IMR-90 (cell line): ENCODE measurements around the gene CD3E. TPM values are rescaled to one million over a fixed set of nuclear protein-coding genes. Genes with fewer than 3 reads are reported as not detected.

Experiments
- ATAC-seq: fragments of 200-7000 bp; cut with Tn5 transposase; 2 replicates; pipeline ENCODE4 v1.9.1; 2020; ENCODE audit warnings: low read depth, mild to moderate bottlenecking, moderate library complexity
- BruUV-seq: library from RNA; stranded (reverse); fragments of 400-500 nt; replicated peaks from 2 replicates; lab custom pipeline; 2021; lab: Mats Ljungman, UMichigan
- CTCF ChIA-PET: fragments of 300-600 bp; formaldehyde crosslinking; extraction: SDS; loops from one replicate; lab custom pipeline; 2021; ENCODE audit warnings: antibody characterized with exemption; lab: Yijun Ruan, JAX
- POLR2A ChIA-PET: fragments of 300-600 bp; sonication (Branson Sonifier 250); formaldehyde crosslinking; loops from one replicate; lab custom pipeline; 2022; ENCODE audit warnings: antibody characterized with exemption; ENCODE audit not compliant: unreplicated experiment; lab: Charles Lee
- DNase-seq: peaks from one replicate; pipeline ENCODE4 v3.0.0; 2013
- H2AFZ ChIP-seq: replicated peaks from 2 replicates; pipeline ENCODE3; 2013; ENCODE audit warnings: low read length, mild to moderate bottlenecking; ENCODE audit not compliant: poor library complexity
- H2AK5ac ChIP-seq: 2 replicates; pipeline ENCODE4 v1.6.1; 2013; ENCODE audit warnings: low read depth, low read length, inconsistent platforms
- H2AK9ac ChIP-seq: replicated peaks from 2 replicates; pipeline ENCODE3; 2013; ENCODE audit warnings: mild to moderate bottlenecking, low read depth, low read length, moderate library complexity; ENCODE audit not compliant: poor library complexity
- H2BK120ac ChIP-seq: 2 replicates; pipeline ENCODE4 v1.6.1; 2013; ENCODE audit warnings: low read depth, low read length, inconsistent platforms
- H2BK15ac ChIP-seq: 3 replicates; pipeline ENCODE4 v1.6.1; 2013; ENCODE audit warnings: low read depth, low read length, inconsistent platforms
- H2BK20ac ChIP-seq: 2 replicates; pipeline ENCODE4 v1.6.1; 2013; ENCODE audit warnings: low read depth, mild to moderate bottlenecking, inconsistent platforms, low read length, moderate library complexity
- H2BK5ac ChIP-seq: 2 replicates; pipeline ENCODE4 v1.6.1; 2013; ENCODE audit warnings: mild to moderate bottlenecking, low read depth, low read length, inconsistent platforms; ENCODE audit not compliant: poor library complexity, severe bottlenecking
- H3K14ac ChIP-seq: replicated peaks from 2 replicates; pipeline ENCODE4 v1.6.1; 2013; ENCODE audit warnings: low read depth, low read length, inconsistent platforms
- H3K18ac ChIP-seq: 2 replicates; pipeline ENCODE4 v1.6.1; 2013; ENCODE audit warnings: low read depth, low read length, control low read depth
- H3K23ac ChIP-seq: 2 replicates; pipeline ENCODE4 v1.6.1; 2013; ENCODE audit warnings: low read depth, low read length, inconsistent platforms
- H3K27ac ChIP-seq: 2 replicates; pipeline ENCODE4 v1.5.1; 2013; ENCODE audit warnings: mild to moderate bottlenecking, control low read depth, low read length; ENCODE audit not compliant: insufficient read depth
- H3K27me3 ChIP-seq: 2 replicates; pipeline ENCODE4 v1.6.1; 2013; ENCODE audit warnings: low read length; ENCODE audit not compliant: control insufficient read depth, insufficient read depth
- H3K36me3 ChIP-seq: 2 replicates; pipeline ENCODE4 v1.6.1; 2013; ENCODE audit warnings: low read length, mixed read lengths; ENCODE audit not compliant: control insufficient read depth, insufficient read depth
- H3K4ac ChIP-seq: 2 replicates; pipeline ENCODE4 v1.6.1; 2013; ENCODE audit warnings: low read depth, low read length, inconsistent platforms
- H3K4me1 ChIP-seq: 2 replicates; pipeline ENCODE4 v1.6.1; 2013; ENCODE audit warnings: low read length, mixed read lengths; ENCODE audit not compliant: control insufficient read depth, insufficient read depth
- H3K4me2 ChIP-seq: 2 replicates; pipeline ENCODE4 v1.6.1; 2013; ENCODE audit warnings: low read depth, mild to moderate bottlenecking, control low read depth, low read length, moderate library complexity
- H3K4me3 ChIP-seq: 2 replicates; pipeline ENCODE4 v1.5.1; 2013; ENCODE audit warnings: low read depth, mild to moderate bottlenecking, control low read depth, low read length, moderate library complexity; ENCODE audit not compliant: insufficient read depth
- H3K56ac ChIP-seq: 2 replicates; pipeline ENCODE4 v1.6.1; 2013; ENCODE audit warnings: low read length, inconsistent platforms; ENCODE audit not compliant: insufficient read depth; ENCODE audit errors: extremely low read depth
- H3K79me1 ChIP-seq, 2 experiments: 2 replicates each; pipeline ENCODE4 v1.6.1; 2013; ENCODE audit warnings: low read length in 2 of 2, inconsistent platforms in 1 of 2, low read depth in 1 of 2
- H3K9ac ChIP-seq: 2 replicates; pipeline ENCODE4 v1.6.1; 2013; ENCODE audit warnings: low read depth, low read length, control low read depth
- H3K9me1 ChIP-seq: 2 replicates; pipeline ENCODE4 v1.6.1; 2013; ENCODE audit warnings: low read length, inconsistent platforms; ENCODE audit not compliant: insufficient read depth
- H3K9me3 ChIP-seq: 2 replicates; pipeline ENCODE4 v1.6.1; 2013; ENCODE audit warnings: low read length; ENCODE audit not compliant: control insufficient read depth, insufficient read depth
- H4K20me1 ChIP-seq: 2 replicates; pipeline ENCODE4 v1.6.1; 2013; ENCODE audit warnings: low read length, inconsistent platforms; ENCODE audit not compliant: insufficient read depth
- H4K5ac ChIP-seq: 2 replicates; pipeline ENCODE4 v1.6.1; 2013; ENCODE audit warnings: mild to moderate bottlenecking, low read depth, low read length, control low read depth
- H4K8ac ChIP-seq, 2 experiments: 2 replicates each; pipeline ENCODE4 v1.6.1; 2013; ENCODE audit warnings: low read depth in 2 of 2, low read length in 2 of 2, control low read depth in 1 of 2, inconsistent platforms in 1 of 2
- H4K91ac ChIP-seq: 2 replicates; pipeline ENCODE4 v1.6.1; 2013; ENCODE audit warnings: low read depth, low read length, inconsistent platforms; ENCODE audit not compliant: insufficient read depth
- BHLHE40 ChIP-seq: fragments of 150-350 bp; IDR thresholded peaks from 2 replicates; pipeline ENCODE4 v1.6.1; 2016; ENCODE audit warnings: mild to moderate bottlenecking, low read depth, low read length
- CHD1 ChIP-seq: IDR thresholded peaks from 2 replicates; pipeline ENCODE4 v1.6.1; 2012; ENCODE audit warnings: low read depth, low read length, improper control_type of control experiment
- FOS ChIP-seq: fragments of 150-350 bp; IDR thresholded peaks from 2 replicates; pipeline ENCODE4 v1.6.1; 2016; ENCODE audit warnings: low read depth, low read length
- MAZ ChIP-seq: IDR thresholded peaks from 2 replicates; pipeline ENCODE4 v1.6.1; 2012; ENCODE audit warnings: low read depth, mild to moderate bottlenecking, low read length, improper control_type of control experiment, moderate library complexity, borderline replicate concordance
- MXI1 ChIP-seq: IDR thresholded peaks from 2 replicates; pipeline ENCODE4 v1.6.1; 2012; ENCODE audit warnings: low read depth, mild to moderate bottlenecking, low read length, moderate library complexity, borderline replicate concordance
- POLR2A ChIP-seq: IDR thresholded peaks from 2 replicates; pipeline ENCODE4 v1.6.1; 2012; ENCODE audit warnings: mild to moderate bottlenecking, low read depth, low read length
- RCOR1 ChIP-seq: IDR thresholded peaks from 2 replicates; pipeline ENCODE4 v1.6.1; 2012; ENCODE audit warnings: mild to moderate bottlenecking, low read length, improper control_type of control experiment; ENCODE audit not compliant: insufficient replicate concordance
- SMC3 ChIP-seq: fragments of 150-350 bp; IDR thresholded peaks from 2 replicates; pipeline ENCODE4 v1.6.1; 2016; ENCODE audit warnings: low read depth, mild to moderate bottlenecking, antibody characterized with exemption, low read length, moderate library complexity
- WGBS, 2 experiments: methylation state at CpG; one replicate each; pipeline versions ENCODE4 v1.1.5 to v1.1.7; 2013; ENCODE audit warnings: missing lambda C conversion rate in 2 of 2; ENCODE audit not compliant: insufficient read length in 1 of 2; ENCODE audit errors: extremely low coverage in 2 of 2; 5-methylcytosine and 5-hydroxymethylcytosine counted together
- dilution Hi-C: fragments of 300-500 bp; cut with HindIII; formaldehyde crosslinking; loops from one replicate; pipeline ENCODE4 v1.14.3; 2018; ENCODE audit warnings: low sequenced_read_pairs; ENCODE audit not compliant: unreplicated experiment
- in situ Hi-C: fragments of 300-500 bp; cut with MboI; formaldehyde crosslinking; loops from 3 replicates; pipeline ENCODE4 v1.14.3; 2019; ENCODE audit warnings: low sequenced_read_pairs, inconsistent platforms, mixed read lengths
- intact Hi-C: fragments of 100-400 bp; cut with micrococcal nuclease; formaldehyde crosslinking; loops from 2 replicates; pipeline ENCODE4 v1.10.0; 2022
- polyA plus RNA-seq, 3 experiments: library from polyadenylated mRNA; depleted of rRNA; stranded (reverse); fragments of >200 nt; gene quantifications; 2 replicates each; pipeline ENCODE4 v1.2.3, GENCODE V29; 2012; ENCODE audit warnings: low replicate concordance in 1 of 3
- total RNA-seq: library from RNA; depleted of rRNA; stranded (reverse); fragments of >200 nt; gene quantifications from 2 replicates; pipeline ENCODE4 v1.2.3, GENCODE V29; 2012
- TF ChIP-seq, protein P1 (sequence below): fragments of 150-350 bp; IDR thresholded peaks from 2 replicates; pipeline ENCODE4 v1.6.1; 2016; ENCODE audit warnings: low read depth, mild to moderate bottlenecking, low read length, moderate library complexity, borderline replicate concordance
- TF ChIP-seq, protein P2 (sequence below): conservative IDR thresholded peaks from 2 replicates; pipeline ENCODE4 v1.5.1; 2012; ENCODE audit warnings: mild to moderate bottlenecking, low read depth, low read length, improper control_type of control experiment

CD3E gene
- total and polyA plus RNA-seq, 2 of the 4 experiments (the other 2 are of a cell fraction) = not detected

DNA sequence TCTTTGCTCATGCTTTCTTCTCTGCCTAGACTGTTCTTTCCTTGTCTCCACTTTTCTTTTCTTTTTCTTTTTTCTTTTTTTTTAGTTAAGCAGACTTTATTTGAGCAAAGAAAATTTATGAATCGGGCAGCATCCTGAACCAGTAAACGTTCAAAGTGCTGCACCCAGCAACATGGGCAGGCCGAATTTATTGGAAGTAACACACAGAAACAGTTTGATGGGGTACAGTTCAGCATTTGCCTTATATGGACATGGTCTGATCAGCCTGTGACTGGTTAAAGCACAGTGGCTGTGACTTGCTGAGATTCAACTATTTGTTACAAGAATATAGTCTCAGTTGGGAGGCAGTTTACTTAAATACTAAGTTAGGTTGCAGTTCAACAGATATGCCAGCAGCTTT, 16.0 kb downstream of the CD3E start:
- H3K9me3 ChIP-seq = no peaks in the 10 kb centered on the region
- DNase-seq (no peak), ATAC-seq (no peak)
- no peak overlapping the region for H2AFZ ChIP-seq
- H3K9me1 ChIP-seq = no peaks in the 10 kb centered on the region
- H3K14ac ChIP-seq = no peak overlapping the region
- H2BK5ac ChIP-seq = no peak overlapping the region
- no peak overlapping the region for H2BK120ac ChIP-seq
- H2BK20ac ChIP-seq = no peak overlapping the region
- WGBS, 2 experiments = no CpG with 5 or more reads among the region's 3 CpGs
- ChIA-PET POLR2A (no interaction called here), CTCF (no interaction called here)
- no peak overlapping the region for H4K8ac ChIP-seq
- H3K4me2 ChIP-seq = no peak overlapping the region
- H3K4me3 ChIP-seq = no peak overlapping the region
- peaks cover 7% of the 10 kb centered on the region for H3K27me3 ChIP-seq
- H3K9ac ChIP-seq = no peak overlapping the region
- no peak overlapping the region for H2AK5ac ChIP-seq
- H3K79me1 ChIP-seq = no peaks in the 10 kb centered on the region
- H3K56ac ChIP-seq = no peak overlapping the region
- BruUV-seq = no TSS peak
- H3K4ac ChIP-seq = no peak overlapping the region
- no peaks in the 10 kb centered on the region for H4K20me1 ChIP-seq
- in situ Hi-C loops (no loop called here), dilution Hi-C loops (no loop called here), intact Hi-C loops (no loop called here)
- H3K23ac ChIP-seq = no peak overlapping the region
- TF ChIP-seq SMC3 (no peak), POLR2A (no peak), MAZ (no peak), BHLHE40 (no peak), FOS (no peak), RCOR1 (no peak), CHD1 (no peak), MXI1 (no peak)
- TF ChIP-seq, protein P1, sequence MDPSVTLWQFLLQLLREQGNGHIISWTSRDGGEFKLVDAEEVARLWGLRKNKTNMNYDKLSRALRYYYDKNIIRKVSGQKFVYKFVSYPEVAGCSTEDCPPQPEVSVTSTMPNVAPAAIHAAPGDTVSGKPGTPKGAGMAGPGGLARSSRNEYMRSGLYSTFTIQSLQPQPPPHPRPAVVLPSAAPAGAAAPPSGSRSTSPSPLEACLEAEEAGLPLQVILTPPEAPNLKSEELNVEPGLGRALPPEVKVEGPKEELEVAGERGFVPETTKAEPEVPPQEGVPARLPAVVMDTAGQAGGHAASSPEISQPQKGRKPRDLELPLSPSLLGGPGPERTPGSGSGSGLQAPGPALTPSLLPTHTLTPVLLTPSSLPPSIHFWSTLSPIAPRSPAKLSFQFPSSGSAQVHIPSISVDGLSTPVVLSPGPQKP = no peak
- TF ChIP-seq, protein P2, sequence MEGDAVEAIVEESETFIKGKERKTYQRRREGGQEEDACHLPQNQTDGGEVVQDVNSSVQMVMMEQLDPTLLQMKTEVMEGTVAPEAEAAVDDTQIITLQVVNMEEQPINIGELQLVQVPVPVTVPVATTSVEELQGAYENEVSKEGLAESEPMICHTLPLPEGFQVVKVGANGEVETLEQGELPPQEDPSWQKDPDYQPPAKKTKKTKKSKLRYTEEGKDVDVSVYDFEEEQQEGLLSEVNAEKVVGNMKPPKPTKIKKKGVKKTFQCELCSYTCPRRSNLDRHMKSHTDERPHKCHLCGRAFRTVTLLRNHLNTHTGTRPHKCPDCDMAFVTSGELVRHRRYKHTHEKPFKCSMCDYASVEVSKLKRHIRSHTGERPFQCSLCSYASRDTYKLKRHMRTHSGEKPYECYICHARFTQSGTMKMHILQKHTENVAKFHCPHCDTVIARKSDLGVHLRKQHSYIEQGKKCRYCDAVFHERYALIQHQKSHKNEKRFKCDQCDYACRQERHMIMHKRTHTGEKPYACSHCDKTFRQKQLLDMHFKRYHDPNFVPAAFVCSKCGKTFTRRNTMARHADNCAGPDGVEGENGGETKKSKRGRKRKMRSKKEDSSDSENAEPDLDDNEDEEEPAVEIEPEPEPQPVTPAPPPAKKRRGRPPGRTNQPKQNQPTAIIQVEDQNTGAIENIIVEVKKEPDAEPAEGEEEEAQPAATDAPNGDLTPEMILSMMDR = no peak
- H3K18ac ChIP-seq = no peak overlapping the region
- H4K5ac ChIP-seq = no peak overlapping the region
- H2AK9ac ChIP-seq = no peak overlapping the region
- H3K4me1 ChIP-seq = no peaks in the 10 kb centered on the region
- no peak overlapping the region for H2BK15ac ChIP-seq
- H3K27ac ChIP-seq = no peak overlapping the region
- H4K91ac ChIP-seq = no peak overlapping the region
- H3K36me3 ChIP-seq = no peaks in the 10 kb centered on the region
